ENCODE data around the gene ANKRD12.

- TF ChIP-seq CTCF (IDR thresholded peaks at IDR 0.05) (no peak), POLR2A (IDR thresholded peaks at IDR 0.05) (no peak), EP300 (IDR thresholded peaks at IDR 0.05) (no peak), POLR2AphosphoS5 (IDR thresholded peaks at IDR 0.05) (no peak)
These were observed 35.8 kb upstream of the ANKRD12 start for GRCh38 chr18:9100796-9101195.

Data from upper lobe of left lung (tissue), 4 donors.